ENCODE data around the gene CDK2AP2. TPM values are rescaled to one million over a fixed set of nuclear protein-coding genes. Genes with fewer than 3 reads are reported as not detected.

The CDK2AP2 gene
- total RNA-seq, 4 donors from 2014 or later, result 2.1 to 28.7 (median 6.9) TPM

DNA sequence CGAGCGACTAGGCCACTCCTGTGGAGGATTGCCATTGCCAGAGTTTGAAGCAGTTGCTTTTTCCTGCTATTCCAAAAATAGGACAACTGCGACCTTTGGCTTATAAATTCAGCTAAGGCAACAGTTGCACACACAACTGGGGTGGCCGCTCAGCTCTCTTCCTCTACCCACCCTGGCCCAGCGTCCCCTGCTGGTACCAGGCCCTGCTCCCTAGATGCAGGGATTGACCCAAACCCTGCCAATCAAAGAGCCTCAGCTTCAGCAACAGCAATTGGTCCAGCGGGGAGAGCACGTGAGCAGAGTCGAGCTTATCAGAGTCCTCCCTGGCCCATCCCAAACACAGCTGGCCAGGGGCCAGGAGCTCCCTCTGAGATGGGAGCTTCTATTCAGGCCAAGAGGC, 37.3 kb upstream of the CDK2AP2 start:
- Histone ChIP-seq H3K27me3 (no peaks in the 10 kb centered on the region), H3K4me1 (no peaks in the 10 kb centered on the region), H3K27ac (no peak overlapping the region), H3K9me3 (no peaks in the 10 kb centered on the region), H3K4me3 (no peak overlapping the region), H3K36me3 (no peaks in the 10 kb centered on the region)
- TF ChIP-seq POLR2A (IDR thresholded peaks at IDR 0.05), result no peak
- TF ChIP-seq, protein P1, sequence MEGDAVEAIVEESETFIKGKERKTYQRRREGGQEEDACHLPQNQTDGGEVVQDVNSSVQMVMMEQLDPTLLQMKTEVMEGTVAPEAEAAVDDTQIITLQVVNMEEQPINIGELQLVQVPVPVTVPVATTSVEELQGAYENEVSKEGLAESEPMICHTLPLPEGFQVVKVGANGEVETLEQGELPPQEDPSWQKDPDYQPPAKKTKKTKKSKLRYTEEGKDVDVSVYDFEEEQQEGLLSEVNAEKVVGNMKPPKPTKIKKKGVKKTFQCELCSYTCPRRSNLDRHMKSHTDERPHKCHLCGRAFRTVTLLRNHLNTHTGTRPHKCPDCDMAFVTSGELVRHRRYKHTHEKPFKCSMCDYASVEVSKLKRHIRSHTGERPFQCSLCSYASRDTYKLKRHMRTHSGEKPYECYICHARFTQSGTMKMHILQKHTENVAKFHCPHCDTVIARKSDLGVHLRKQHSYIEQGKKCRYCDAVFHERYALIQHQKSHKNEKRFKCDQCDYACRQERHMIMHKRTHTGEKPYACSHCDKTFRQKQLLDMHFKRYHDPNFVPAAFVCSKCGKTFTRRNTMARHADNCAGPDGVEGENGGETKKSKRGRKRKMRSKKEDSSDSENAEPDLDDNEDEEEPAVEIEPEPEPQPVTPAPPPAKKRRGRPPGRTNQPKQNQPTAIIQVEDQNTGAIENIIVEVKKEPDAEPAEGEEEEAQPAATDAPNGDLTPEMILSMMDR (IDR thresholded peaks at IDR 0.05), result no peak
- intact Hi-C loops (cut with DNase I; ENCODE audit: low total_unique reads), result no loop called here
- no peak for DNase-seq

DNA sequence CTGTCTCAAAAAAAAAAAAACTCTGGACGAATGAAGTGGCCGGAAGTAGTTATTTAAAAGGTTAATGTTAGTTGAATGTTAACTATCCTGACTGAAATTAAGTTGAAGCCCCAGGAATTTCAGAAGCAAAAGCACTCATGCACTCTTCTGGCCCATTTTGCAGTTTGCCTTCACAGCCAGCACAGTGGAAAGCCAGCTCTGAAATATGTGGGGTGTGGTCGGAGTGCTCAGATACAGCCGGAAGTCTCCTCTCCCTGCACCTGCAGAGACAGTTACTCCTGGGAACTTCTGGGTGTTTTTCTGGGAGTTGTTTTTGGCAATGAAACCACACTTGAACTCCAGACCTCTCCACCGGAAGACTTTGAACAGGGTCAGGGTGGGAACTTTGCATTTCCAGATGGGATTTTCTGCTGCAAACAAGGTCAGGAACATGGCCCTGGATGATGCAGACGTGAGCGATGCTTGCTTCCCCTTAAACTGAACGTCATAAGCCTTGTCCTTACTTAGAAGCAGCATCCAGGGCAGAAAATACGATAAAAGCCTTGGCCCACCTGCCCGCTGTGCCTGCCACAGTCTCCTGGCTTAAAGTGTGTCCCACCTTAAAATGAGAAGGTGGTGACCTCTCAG, 36.8 kb upstream of the CDK2AP2 start:
- TF ChIP-seq POLR2A (IDR thresholded peaks at IDR 0.05), result no peak
- TF ChIP-seq, protein P1 (IDR thresholded peaks at IDR 0.05), result no peak
- Histone ChIP-seq H3K4me3 (no peak overlapping the region), H3K4me1 (no peaks in the 10 kb centered on the region), H3K27ac (no peak overlapping the region), H3K9me3 (no peaks in the 10 kb centered on the region), H3K36me3 (no peaks in the 10 kb centered on the region), H3K27me3 (no peaks in the 10 kb centered on the region)
- intact Hi-C loops (cut with DNase I; ENCODE audit: low total_unique reads), result no loop called here
- DNase-seq, result no peak

DNA sequence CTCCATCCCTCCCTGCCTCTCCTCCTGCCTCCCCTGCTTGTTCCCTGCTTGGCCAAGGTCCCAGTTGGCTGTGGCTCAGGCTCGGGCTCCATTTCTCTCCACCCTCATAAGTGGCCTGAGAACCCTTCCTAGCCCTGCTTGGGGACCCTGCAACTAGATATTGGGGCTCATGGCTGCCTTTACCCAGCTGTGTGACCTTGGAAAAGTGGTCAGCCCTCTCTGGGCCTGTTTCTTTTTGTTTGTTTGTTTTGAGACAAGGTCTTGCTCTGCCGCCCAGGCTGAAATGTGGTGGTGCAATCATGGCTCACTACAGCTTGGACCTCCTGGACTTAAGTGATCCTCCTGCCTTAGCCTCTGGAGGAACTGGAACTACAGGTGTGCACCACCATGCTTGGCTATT, 35.6 kb upstream of the CDK2AP2 start:
- H3K4me3 ChIP-seq, result no peak overlapping the region
- H3K4me1 ChIP-seq, result no peaks in the 10 kb centered on the region
- no peaks in the 10 kb centered on the region for H3K9me3 ChIP-seq
- no peak overlapping the region for H3K27ac ChIP-seq
- no peak for DNase-seq
- TF ChIP-seq, protein P1 (IDR thresholded peaks at IDR 0.05), result no peak
- no peak for TF ChIP-seq POLR2A (IDR thresholded peaks at IDR 0.05)
- intact Hi-C loops (cut with DNase I; ENCODE audit: low total_unique reads), result no loop called here
- H3K36me3 ChIP-seq, result no peaks in the 10 kb centered on the region
- H3K27me3 ChIP-seq, result no peaks in the 10 kb centered on the region

DNA sequence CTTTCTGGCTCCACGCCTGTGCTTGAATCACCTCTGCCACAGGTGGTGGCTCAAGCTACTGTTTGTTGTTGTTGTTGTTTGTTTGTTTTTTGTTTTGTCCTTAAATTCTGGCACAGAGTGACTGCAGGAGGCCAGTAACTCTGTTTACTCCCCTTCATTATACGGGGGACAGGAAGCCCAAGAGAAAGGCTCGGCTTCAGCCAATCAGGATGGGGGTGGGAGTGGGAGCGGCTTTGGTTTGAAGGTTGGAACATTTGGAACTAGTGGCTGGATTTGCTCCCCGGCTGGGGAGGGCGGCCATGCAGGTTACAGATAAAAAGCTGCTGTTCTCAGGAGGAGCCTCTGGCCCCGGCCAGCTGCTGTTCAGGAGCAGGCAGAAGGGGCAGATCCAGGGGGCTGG, 35.0 kb upstream of the CDK2AP2 start:
- H3K9me3 ChIP-seq, result no peaks in the 10 kb centered on the region
- H3K4me1 ChIP-seq, result no peaks in the 10 kb centered on the region
- no peak for DNase-seq
- H3K27me3 ChIP-seq, result no peaks in the 10 kb centered on the region
- H3K36me3 ChIP-seq, result no peaks in the 10 kb centered on the region
- H3K4me3 ChIP-seq, result no peak overlapping the region
- intact Hi-C loops (cut with DNase I; ENCODE audit: low total_unique reads), result no loop called here
- no peak overlapping the region for H3K27ac ChIP-seq
- TF ChIP-seq, protein P1 (IDR thresholded peaks at IDR 0.05), result no peak
- no peak for TF ChIP-seq POLR2A (IDR thresholded peaks at IDR 0.05)

DNA sequence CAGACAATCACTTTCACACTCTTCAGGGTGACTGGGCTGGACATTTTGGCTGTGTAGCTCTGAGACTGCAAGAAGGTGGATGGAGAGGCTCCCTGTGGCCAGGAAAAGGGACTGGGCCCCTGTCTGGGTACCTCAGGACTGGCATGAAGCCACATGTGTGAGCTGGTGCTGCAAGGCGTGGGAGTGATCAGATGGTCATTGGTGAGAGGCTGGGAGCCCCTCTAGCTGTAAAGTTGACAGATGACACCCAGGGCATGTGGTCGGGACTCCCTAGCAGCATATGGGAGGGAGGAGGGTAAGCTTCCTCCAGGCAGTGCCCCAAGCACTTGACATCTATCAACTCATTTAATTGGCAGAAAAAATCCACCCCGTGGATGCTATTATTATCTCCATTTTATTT, 34.2 kb upstream of the CDK2AP2 start:
- Histone ChIP-seq H3K27ac (no peak overlapping the region), H3K4me1 (no peaks in the 10 kb centered on the region), H3K36me3 (no peaks in the 10 kb centered on the region), H3K4me3 (no peak overlapping the region), H3K27me3 (no peaks in the 10 kb centered on the region), H3K9me3 (no peaks in the 10 kb centered on the region)
- DNase-seq, result no peak
- TF ChIP-seq POLR2A (IDR thresholded peaks at IDR 0.05), result no peak
- TF ChIP-seq, protein P1 (IDR thresholded peaks at IDR 0.05), result no peak
- intact Hi-C loops (cut with DNase I; ENCODE audit: low total_unique reads), result no loop called here
